A549 (cell line): ENCODE data around the gene OSR1. TPM values are rescaled to one million over a fixed set of nuclear protein-coding genes. Genes with fewer than 3 reads are reported as not detected.
A peak's percentile ranks its signal among the peaks of the same experiment; 100 is the strongest.

ENCODE experiments used
- ATAC-seq, 2 experiments: fragments of 200-7000 bp in 1 of 2; fragments of >200 bp in 1 of 2; cut with Nextera tagmentation in 1 of 2; cut with Tn5 transposase in 1 of 2; 3 replicates each; pipeline versions ENCODE4 v1.8.0 to v1.9.1; 2018 to 2020; ENCODE audit warnings: mild to moderate bottlenecking in 1 of 2, moderate library complexity in 1 of 2
- CTCF ChIA-PET: fragments of 300-600 bp; sonication (Branson Sonifier 250); formaldehyde crosslinking; extraction: SDS; loops from one replicate; lab custom pipeline; 2021; ENCODE audit warnings: antibody characterized with exemption, inconsistent platforms; lab: Yijun Ruan, JAX
- POLR2A ChIA-PET: fragments of 350-600 bp; formaldehyde crosslinking; extraction: SDS; loops from one replicate; lab custom pipeline; 2021; ENCODE audit warnings: antibody characterized with exemption, inconsistent platforms; lab: Yijun Ruan, JAX
- DNase-seq, 2 experiments: peaks; one replicate each; pipeline versions ENCODE4 v3.0.0 to v3.0.0-alpha.2; 2011 to 2016; ENCODE audit warnings: low read depth in 1 of 2, low spot score in 1 of 2
- FAIRE-seq: peaks from 2 replicates; lab custom pipeline; 2011; peaks lifted over from hg19 to GRCh38; lab: Jason Lieb, UNC
- H3K27ac ChIP-seq, 2 experiments: fragments of >200 bp; sonication (Bioruptor Twin); formaldehyde crosslinking; 3 replicates each; pipeline ENCODE4 v1.5.1; 2016 to 2017
- H3K4me1 ChIP-seq: fragments of >200 bp; sonication (Bioruptor Twin); formaldehyde crosslinking; 3 replicates; pipeline ENCODE4 v1.6.1; 2016
- H3K4me2 ChIP-seq: fragments of >200 bp; sonication (Bioruptor Twin); formaldehyde crosslinking; 3 replicates; pipeline ENCODE4 v1.6.1; 2016
- H3K4me3 ChIP-seq: fragments of >200 bp; sonication (Bioruptor Twin); formaldehyde crosslinking; 3 replicates; pipeline ENCODE4 v1.5.1; 2016
- H3K9me3 ChIP-seq: fragments of >200 bp; sonication (Bioruptor Twin); formaldehyde crosslinking; 3 replicates; pipeline ENCODE4 v1.6.1; 2016
- CBX8 ChIP-seq: fragments of 200-600 bp; sonication (generic); IDR thresholded peaks from 2 replicates; pipeline ENCODE4 v1.6.1; 2016
- CEBPB ChIP-seq, 2 experiments: fragments of >200 bp in 1 of 2; sonication (Bioruptor Twin) in 1 of 2; formaldehyde crosslinking in 1 of 2; IDR thresholded peaks; 2 replicates each; pipeline ENCODE4 v1.6.1; 2012 to 2016
- FOXS1 ChIP-seq: fragments of 250-450 bp; sonication (Bioruptor Pico); IDR thresholded peaks from 2 replicates; pipeline ENCODE4 v1.5.0; 2020; ENCODE audit warnings: mild to moderate bottlenecking, moderate library complexity
- GATA3 ChIP-seq: IDR thresholded peaks from 2 replicates; pipeline ENCODE4 v1.6.1; 2012; ENCODE audit warnings: borderline replicate concordance
- MAZ ChIP-seq: fragments of 150-350 bp; IDR thresholded peaks from 2 replicates; pipeline ENCODE4 v1.6.1; 2014; ENCODE audit warnings: antibody characterized with exemption, low read depth, low read length, borderline replicate concordance
- NFE2L2 ChIP-seq: fragments of 150-350 bp; conservative IDR thresholded peaks from 2 replicates; pipeline ENCODE4 v1.6.1; 2014; ENCODE audit warnings: low read length
- NPAS2 ChIP-seq: fragments of 250-450 bp; sonication (Bioruptor Pico); IDR thresholded peaks from 2 replicates; pipeline ENCODE4 v1.8.0; 2022; ENCODE audit warnings: mild to moderate bottlenecking, moderate library complexity, borderline replicate concordance
- POLR2AphosphoS2 ChIP-seq: conservative IDR thresholded peaks from 2 replicates; pipeline ENCODE4 v1.6.1; 2012; ENCODE audit warnings: low read length, improper control_type of control experiment, inconsistent platforms
- RAD21 ChIP-seq, 2 experiments: fragments of >200 bp in 1 of 2; sonication (Bioruptor Twin) in 1 of 2; formaldehyde crosslinking in 1 of 2; IDR thresholded peaks in 1 of 2; conservative IDR thresholded peaks in 1 of 2; 2 replicates in 1 of 2; 3 replicates in 1 of 2; pipeline ENCODE4 v1.6.1; 2012 to 2018; ENCODE audit warnings: inconsistent platforms in 1 of 2
- RFX5 ChIP-seq: fragments of 450-650 bp; IDR thresholded peaks from 2 replicates; pipeline ENCODE4 v1.7.1; 2014; ENCODE audit warnings: antibody characterized with exemption, mild to moderate bottlenecking, moderate library complexity
- RNF2 ChIP-seq: fragments of 200-600 bp; sonication (generic); IDR thresholded peaks from 2 replicates; pipeline ENCODE4 v1.6.1; 2016; ENCODE audit warnings: low read depth, mild to moderate bottlenecking, antibody characterized with exemption, moderate library complexity, borderline replicate concordance
- SMC3 ChIP-seq: fragments of >200 bp; sonication (Bioruptor Twin); formaldehyde crosslinking; IDR thresholded peaks from 3 replicates; pipeline ENCODE4 v1.6.1; 2018; ENCODE audit warnings: inconsistent platforms
- TFCP2L1 ChIP-seq: fragments of 250-450 bp; sonication (Bioruptor Pico); IDR thresholded peaks from 2 replicates; pipeline ENCODE4 v1.5.0; 2021; ENCODE audit warnings: mild to moderate bottlenecking
- ZFP36 ChIP-seq: fragments of 450-650 bp; IDR thresholded peaks from 2 replicates; pipeline ENCODE4 v1.6.1; 2014; ENCODE audit warnings: borderline replicate concordance; ENCODE audit not compliant: partially characterized antibody
- ZNF302 ChIP-seq: fragments of 250-450 bp; sonication (Bioruptor Pico); IDR thresholded peaks from 2 replicates; pipeline ENCODE4 v1.9.0; 2021; ENCODE audit warnings: inconsistent platforms, mild to moderate bottlenecking, moderate library complexity
- WGBS: methylation state at CpG from one replicate; pipeline ENCODE4 v1.1.6; 2017; ENCODE audit errors: missing lambda C conversion rate; 5-methylcytosine and 5-hydroxymethylcytosine counted together
- polyA plus RNA-seq, 4 experiments: library from polyadenylated mRNA; depleted of rRNA in 3 of 4; stranded (reverse); fragments of >200 nt; fragmentation: RNase III in 1 of 4; extraction: RNeasy Plus Mini Kit Qiagen cat#74134 plus additional on column Dnase treatment in 1 of 4; gene quantifications; 2 replicates in 3 of 4; 3 replicates in 1 of 4; pipeline ENCODE4 v1.2.3, GENCODE V29; 2011 to 2017
- TF ChIP-seq, protein P1 (sequence below): fragments of >200 bp; sonication (Bioruptor Twin); formaldehyde crosslinking; IDR thresholded peaks from 2 replicates; pipeline ENCODE4 v1.6.1; 2016
- TF ChIP-seq, protein P2 (sequence below): IDR thresholded peaks from 2 replicates; pipeline ENCODE4 v1.6.1; 2012
- TF ChIP-seq, protein P3 (sequence below): fragments of 250-450 bp; sonication (Bioruptor Pico); IDR thresholded peaks from 2 replicates; pipeline ENCODE4 v1.5.0; 2021; ENCODE audit warnings: mild to moderate bottlenecking, moderate library complexity, borderline replicate concordance
- TF ChIP-seq, protein P4 (sequence below): fragments of 150-350 bp; IDR thresholded peaks from 2 replicates; pipeline ENCODE4 v1.6.1; 2014; ENCODE audit warnings: low read depth, mild to moderate bottlenecking, low read length
- TF ChIP-seq, protein P5 (sequence below): fragments of 450-650 bp; IDR thresholded peaks from 2 replicates; pipeline ENCODE4 v1.6.1; 2014; ENCODE audit warnings: antibody characterized with exemption
- TF ChIP-seq, protein P6 (sequence below): fragments of >200 bp; sonication (Bioruptor Twin); formaldehyde crosslinking; IDR thresholded peaks from 3 replicates; pipeline ENCODE4 v1.5.1; 2016

The OSR1 gene
- polyA plus RNA-seq, 2 of the 4 experiments (the other 2 are of a cell fraction), result 1.8 to 4.4 TPM

DNA sequence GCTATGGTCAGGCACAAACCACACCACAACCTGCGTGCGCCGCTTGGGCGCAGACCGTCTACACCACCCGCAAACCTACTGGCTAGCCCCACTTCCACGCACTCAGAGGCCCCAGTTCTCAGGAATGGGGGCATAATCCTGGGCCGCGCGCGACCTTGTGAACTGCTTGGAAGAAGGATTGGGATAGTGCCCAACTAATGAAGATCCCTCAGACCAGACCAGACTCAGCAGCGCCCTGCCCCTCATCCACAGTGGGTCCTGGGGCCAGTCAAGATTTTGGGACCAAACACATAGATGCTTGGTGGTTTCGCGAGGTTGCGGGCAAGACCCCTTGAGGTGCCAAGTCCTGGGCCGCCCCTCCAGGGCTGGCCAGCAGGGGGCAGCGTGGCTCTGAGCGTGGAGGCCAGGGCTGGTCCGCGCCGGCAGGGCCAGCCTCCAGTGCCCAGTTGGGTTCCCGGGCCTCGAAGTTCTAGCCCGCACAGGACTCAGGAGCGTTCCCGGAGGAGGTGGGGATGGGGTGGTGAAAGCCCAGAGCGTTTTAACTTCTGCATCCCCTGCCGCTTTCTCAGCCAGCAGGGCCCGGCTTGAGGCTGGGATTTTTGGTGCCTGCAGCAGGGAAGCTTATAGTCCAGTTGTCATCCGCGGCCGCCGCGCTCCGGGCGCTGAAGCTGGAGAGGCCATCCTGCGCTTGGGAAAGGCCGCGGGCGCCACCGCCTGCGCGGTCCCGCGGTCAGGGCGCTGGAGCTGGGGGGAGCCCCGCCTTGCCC lies 8.3 kb downstream of the OSR1 start:
- POLR2A ChIA-PET, result no interaction called here
- Histone ChIP-seq H3K4me2 (no peak overlapping the region), H3K9me3 (no peaks in the 10 kb centered on the region), H3K27ac (0 out of 6 replicates have a peak overlapping the region, but pooled peaks of 1 of the 2 experiments have one; percentile 15), H3K4me3 (no peak overlapping the region), H3K4me1 (peaks cover 6% of the 10 kb centered on the region; the same call in 1 of the 3 replicates)
- DNase-seq, result peak in 1 of 2 experiments; percentile 58
- peak in 1 of 2 experiments; percentile 39; a peak in 3 of 6 replicates for ATAC-seq
- CTCF ChIA-PET, result interaction anchor here (0.8 to 3.9 kb wide), 7 partner anchors 9 to 600 kb away, joined by 3 to 23 read pairs (median 5); partner anchors contain the start of gene OSR1
- TF ChIP-seq, protein P1, sequence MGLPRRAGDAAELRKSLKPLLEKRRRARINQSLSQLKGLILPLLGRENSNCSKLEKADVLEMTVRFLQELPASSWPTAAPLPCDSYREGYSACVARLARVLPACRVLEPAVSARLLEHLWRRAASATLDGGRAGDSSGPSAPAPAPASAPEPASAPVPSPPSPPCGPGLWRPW, result no peak
- TF ChIP-seq MAZ, result no peak
- TF ChIP-seq TFCP2L1 (CRISPR knock-in tag), result no peak
- TF ChIP-seq, protein P2, sequence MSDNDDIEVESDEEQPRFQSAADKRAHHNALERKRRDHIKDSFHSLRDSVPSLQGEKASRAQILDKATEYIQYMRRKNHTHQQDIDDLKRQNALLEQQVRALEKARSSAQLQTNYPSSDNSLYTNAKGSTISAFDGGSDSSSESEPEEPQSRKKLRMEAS, result no peak
- TF ChIP-seq, protein P3, sequence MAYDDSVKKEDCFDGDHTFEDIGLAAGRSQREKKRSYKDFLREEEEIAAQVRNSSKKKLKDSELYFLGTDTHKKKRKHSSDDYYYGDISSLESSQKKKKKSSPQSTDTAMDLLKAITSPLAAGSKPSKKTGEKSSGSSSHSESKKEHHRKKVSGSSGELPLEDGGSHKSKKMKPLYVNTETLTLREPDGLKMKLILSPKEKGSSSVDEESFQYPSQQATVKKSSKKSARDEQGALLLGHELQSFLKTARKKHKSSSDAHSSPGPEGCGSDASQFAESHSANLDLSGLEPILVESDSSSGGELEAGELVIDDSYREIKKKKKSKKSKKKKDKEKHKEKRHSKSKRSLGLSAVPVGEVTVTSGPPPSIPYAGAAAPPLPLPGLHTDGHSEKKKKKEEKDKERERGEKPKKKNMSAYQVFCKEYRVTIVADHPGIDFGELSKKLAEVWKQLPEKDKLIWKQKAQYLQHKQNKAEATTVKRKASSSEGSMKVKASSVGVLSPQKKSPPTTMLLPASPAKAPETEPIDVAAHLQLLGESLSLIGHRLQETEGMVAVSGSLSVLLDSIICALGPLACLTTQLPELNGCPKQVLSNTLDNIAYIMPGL (CRISPR knock-in tag), result no peak
- TF ChIP-seq ZFP36, result no peak
- no peak for TF ChIP-seq ZNF302 (CRISPR knock-in tag)
- TF ChIP-seq SMC3, result peak; percentile 78; the same call in 2 of the 3 replicates
- TF ChIP-seq POLR2AphosphoS2, result no peak
- TF ChIP-seq CBX8, result no peak
- no peak for TF ChIP-seq FOXS1 (CRISPR knock-in tag)
- no peak for TF ChIP-seq CEBPB (IDR thresholded peaks at IDR 0.05)
- TF ChIP-seq NPAS2 (CRISPR knock-in tag), result no peak
- TF ChIP-seq RNF2, result no peak
- TF ChIP-seq, protein P4, sequence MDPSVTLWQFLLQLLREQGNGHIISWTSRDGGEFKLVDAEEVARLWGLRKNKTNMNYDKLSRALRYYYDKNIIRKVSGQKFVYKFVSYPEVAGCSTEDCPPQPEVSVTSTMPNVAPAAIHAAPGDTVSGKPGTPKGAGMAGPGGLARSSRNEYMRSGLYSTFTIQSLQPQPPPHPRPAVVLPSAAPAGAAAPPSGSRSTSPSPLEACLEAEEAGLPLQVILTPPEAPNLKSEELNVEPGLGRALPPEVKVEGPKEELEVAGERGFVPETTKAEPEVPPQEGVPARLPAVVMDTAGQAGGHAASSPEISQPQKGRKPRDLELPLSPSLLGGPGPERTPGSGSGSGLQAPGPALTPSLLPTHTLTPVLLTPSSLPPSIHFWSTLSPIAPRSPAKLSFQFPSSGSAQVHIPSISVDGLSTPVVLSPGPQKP, result no peak
- no peak for TF ChIP-seq RFX5
- TF ChIP-seq, protein P5, sequence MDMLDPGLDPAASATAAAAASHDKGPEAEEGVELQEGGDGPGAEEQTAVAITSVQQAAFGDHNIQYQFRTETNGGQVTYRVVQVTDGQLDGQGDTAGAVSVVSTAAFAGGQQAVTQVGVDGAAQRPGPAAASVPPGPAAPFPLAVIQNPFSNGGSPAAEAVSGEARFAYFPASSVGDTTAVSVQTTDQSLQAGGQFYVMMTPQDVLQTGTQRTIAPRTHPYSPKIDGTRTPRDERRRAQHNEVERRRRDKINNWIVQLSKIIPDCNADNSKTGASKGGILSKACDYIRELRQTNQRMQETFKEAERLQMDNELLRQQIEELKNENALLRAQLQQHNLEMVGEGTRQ, result no peak
- TF ChIP-seq RAD21 (conservative IDR thresholded peaks at IDR 0.05 in 1 of 2, IDR thresholded peaks at IDR 0.05 in 1 of 2), result peak; percentile 74 to 76
- TF ChIP-seq NFE2L2, result no peak
- no peak for TF ChIP-seq GATA3
- TF ChIP-seq, protein P6, sequence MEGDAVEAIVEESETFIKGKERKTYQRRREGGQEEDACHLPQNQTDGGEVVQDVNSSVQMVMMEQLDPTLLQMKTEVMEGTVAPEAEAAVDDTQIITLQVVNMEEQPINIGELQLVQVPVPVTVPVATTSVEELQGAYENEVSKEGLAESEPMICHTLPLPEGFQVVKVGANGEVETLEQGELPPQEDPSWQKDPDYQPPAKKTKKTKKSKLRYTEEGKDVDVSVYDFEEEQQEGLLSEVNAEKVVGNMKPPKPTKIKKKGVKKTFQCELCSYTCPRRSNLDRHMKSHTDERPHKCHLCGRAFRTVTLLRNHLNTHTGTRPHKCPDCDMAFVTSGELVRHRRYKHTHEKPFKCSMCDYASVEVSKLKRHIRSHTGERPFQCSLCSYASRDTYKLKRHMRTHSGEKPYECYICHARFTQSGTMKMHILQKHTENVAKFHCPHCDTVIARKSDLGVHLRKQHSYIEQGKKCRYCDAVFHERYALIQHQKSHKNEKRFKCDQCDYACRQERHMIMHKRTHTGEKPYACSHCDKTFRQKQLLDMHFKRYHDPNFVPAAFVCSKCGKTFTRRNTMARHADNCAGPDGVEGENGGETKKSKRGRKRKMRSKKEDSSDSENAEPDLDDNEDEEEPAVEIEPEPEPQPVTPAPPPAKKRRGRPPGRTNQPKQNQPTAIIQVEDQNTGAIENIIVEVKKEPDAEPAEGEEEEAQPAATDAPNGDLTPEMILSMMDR, result peak; percentile 69
- WGBS, result 84% methylated on average over 47 of the region's 47 CpGs
- FAIRE-seq, result no peak
